Endothelial cell of umbilical vein (primary cell): Measurements from ENCODE around the gene CD33.

Experiments
- EZH2 ChIP-seq: IDR thresholded peaks from 2 replicates; pipeline ENCODE4 v1.6.1; 2012; ENCODE audit warnings: borderline replicate concordance, low read depth, mild to moderate bottlenecking, moderate library complexity, low read length, inconsistent platforms; ENCODE audit not compliant: severe bottlenecking
- GATA2 ChIP-seq: IDR thresholded peaks from 2 replicates; pipeline ENCODE4 v1.7.0; 2011; ENCODE audit warnings: low read depth, mild to moderate bottlenecking, moderate library complexity, mixed read lengths, low read length; ENCODE audit not compliant: insufficient read length, insufficient read depth
- JUN ChIP-seq: IDR thresholded peaks from 2 replicates; pipeline ENCODE4 v1.6.1; 2011; ENCODE audit warnings: borderline replicate concordance, low read depth; ENCODE audit not compliant: insufficient read length, insufficient read depth
- MYC ChIP-seq: IDR thresholded peaks from one replicate; pipeline ENCODE4 v1.6.1; 2011; ENCODE audit warnings: mild to moderate bottlenecking, low read depth, low read length
- POLR2A ChIP-seq: IDR thresholded peaks from 2 replicates; pipeline ENCODE4 v1.6.1; 2012; ENCODE audit warnings: low read depth, mild to moderate bottlenecking, control low read depth, low read length
- POLR2AphosphoS5 ChIP-seq: IDR thresholded peaks from 2 replicates; pipeline ENCODE4 v1.6.1; 2012; ENCODE audit warnings: low read depth, mild to moderate bottlenecking, control low read depth, low read length, moderate library complexity; ENCODE audit not compliant: insufficient read depth
- TF ChIP-seq, protein P1 (sequence below), 2 donors: IDR thresholded peaks; 1 replicate in 1 of 2; 2 replicates in 1 of 2; pipeline ENCODE4 v1.5.1; 2011; ENCODE audit warnings: low read length in 2 of 2, mild to moderate bottlenecking in 2 of 2, moderate library complexity in 2 of 2, control low read depth in 1 of 2, inconsistent platforms in 1 of 2, low read depth in 1 of 2; ENCODE audit not compliant: insufficient read depth in 1 of 2; ENCODE audit errors: extremely low read depth in 1 of 2

DNA sequence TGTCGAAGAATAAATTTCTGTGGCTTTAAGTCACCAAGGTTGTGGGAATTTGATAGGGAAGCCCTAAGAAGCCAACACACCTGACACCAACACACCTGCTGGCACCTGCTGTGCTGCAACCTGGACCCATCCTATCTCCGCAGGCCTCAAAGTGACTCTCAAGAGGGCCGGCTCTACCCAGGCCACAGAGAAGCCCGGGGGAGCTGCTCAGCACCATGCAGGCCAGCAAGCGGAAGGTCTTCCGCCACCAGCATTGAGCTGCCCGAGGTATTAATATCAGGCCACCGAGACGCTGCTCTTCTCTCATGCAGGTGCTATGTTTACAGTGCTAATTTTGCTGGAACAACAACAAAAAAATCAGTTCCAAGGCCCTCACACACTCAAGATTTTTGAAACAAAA lies 32.2 kb upstream of the CD33 start:
- TF ChIP-seq POLR2A (no peak), POLR2AphosphoS5 (no peak), MYC (no peak), EZH2 (no peak), JUN (no peak), GATA2 (no peak)
- TF ChIP-seq, protein P1, sequence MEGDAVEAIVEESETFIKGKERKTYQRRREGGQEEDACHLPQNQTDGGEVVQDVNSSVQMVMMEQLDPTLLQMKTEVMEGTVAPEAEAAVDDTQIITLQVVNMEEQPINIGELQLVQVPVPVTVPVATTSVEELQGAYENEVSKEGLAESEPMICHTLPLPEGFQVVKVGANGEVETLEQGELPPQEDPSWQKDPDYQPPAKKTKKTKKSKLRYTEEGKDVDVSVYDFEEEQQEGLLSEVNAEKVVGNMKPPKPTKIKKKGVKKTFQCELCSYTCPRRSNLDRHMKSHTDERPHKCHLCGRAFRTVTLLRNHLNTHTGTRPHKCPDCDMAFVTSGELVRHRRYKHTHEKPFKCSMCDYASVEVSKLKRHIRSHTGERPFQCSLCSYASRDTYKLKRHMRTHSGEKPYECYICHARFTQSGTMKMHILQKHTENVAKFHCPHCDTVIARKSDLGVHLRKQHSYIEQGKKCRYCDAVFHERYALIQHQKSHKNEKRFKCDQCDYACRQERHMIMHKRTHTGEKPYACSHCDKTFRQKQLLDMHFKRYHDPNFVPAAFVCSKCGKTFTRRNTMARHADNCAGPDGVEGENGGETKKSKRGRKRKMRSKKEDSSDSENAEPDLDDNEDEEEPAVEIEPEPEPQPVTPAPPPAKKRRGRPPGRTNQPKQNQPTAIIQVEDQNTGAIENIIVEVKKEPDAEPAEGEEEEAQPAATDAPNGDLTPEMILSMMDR (IDR thresholded peaks at IDR 0.05; ENCODE audit: extremely low read depth in 1 of 2, insufficient read depth in 1 of 2, low read depth in 1 of 2, low read length in 2 of 2) = no peak
